ENCODE data around the gene CCL15. TPM values are rescaled to one million over a fixed set of nuclear protein-coding genes. Genes with fewer than 3 reads are reported as not detected.

The CCL15 gene
- total RNA-seq, 1 experiment from 2014 or later: not detected

GRCh38 chr17:36034127-36034526, 32.8 kb upstream of the CCL15 start:
- peaks cover 49% of the 10 kb centered on the region for H3K27me3 Mint-ChIP-seq (ENCODE audit: unreplicated experiment)
- BruUV-seq (replicated peaks): no TSS peak
- H3K4me3 Mint-ChIP-seq (ENCODE audit: low read depth, unreplicated experiment): no peak overlapping the region

DNA sequence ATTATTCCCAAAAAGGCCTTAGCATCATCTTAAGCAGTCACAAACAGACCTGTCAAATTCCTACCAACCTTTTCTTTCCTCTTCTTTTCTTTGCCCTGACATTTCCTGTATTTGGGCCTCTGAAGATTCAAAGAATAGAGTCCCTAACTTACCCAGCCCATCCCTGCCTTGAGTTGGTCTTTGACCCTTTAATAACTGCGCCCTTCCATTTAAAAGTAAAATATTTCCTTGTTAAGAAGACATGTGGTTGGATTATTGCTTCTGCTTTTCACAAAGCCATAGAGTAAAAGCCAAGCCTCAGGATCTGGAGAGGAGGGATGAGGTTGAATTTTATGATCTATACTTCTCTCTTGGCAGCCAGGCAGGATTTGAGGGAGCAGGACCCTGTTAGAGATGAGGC, 29.6 kb upstream of the CCL15 start:
- intact Hi-C loops (cut with micrococcal nuclease; ENCODE audit: unreplicated experiment): no loop called here
- no TSS peak for BruUV-seq (replicated peaks)
- no peak overlapping the region for H3K27ac Mint-ChIP-seq (ENCODE audit: unreplicated experiment)
- TF ChIP-seq CTCF (IDR thresholded peaks at IDR 0.05; ENCODE audit: unreplicated experiment): no peak
- DNase-seq: no peak
- no peaks in the 10 kb centered on the region for H3K9me3 Mint-ChIP-seq (ENCODE audit: low read depth, unreplicated experiment)
- CTCF ChIA-PET: no interaction called here
- no peaks in the 10 kb centered on the region for H3K36me3 Mint-ChIP-seq (ENCODE audit: insufficient read depth, unreplicated experiment)
- peaks cover 65% of the 10 kb centered on the region for H3K27me3 Mint-ChIP-seq (ENCODE audit: unreplicated experiment)
- no peaks in the 10 kb centered on the region for H3K4me1 Mint-ChIP-seq (ENCODE audit: low read depth, unreplicated experiment)
- no peak overlapping the region for H3K4me3 Mint-ChIP-seq (ENCODE audit: low read depth, unreplicated experiment)

More at GRCh38 chr17:36034127-36034526, 32.8 kb upstream of the CCL15 start:
- no peak for DNase-seq
- CTCF ChIA-PET: no interaction called here
- Mint-ChIP-seq H3K27ac (ENCODE audit: unreplicated experiment) (no peak overlapping the region), H3K4me1 (ENCODE audit: low read depth, unreplicated experiment) (no peaks in the 10 kb centered on the region), H3K9me3 (ENCODE audit: low read depth, unreplicated experiment) (no peaks in the 10 kb centered on the region), H3K36me3 (ENCODE audit: insufficient read depth, unreplicated experiment) (no peaks in the 10 kb centered on the region)
- TF ChIP-seq CTCF (IDR thresholded peaks at IDR 0.05; ENCODE audit: unreplicated experiment): no peak
- intact Hi-C loops (cut with micrococcal nuclease; ENCODE audit: unreplicated experiment): no loop called here

- no peak overlapping the region for H3K4me3 Mint-ChIP-seq (ENCODE audit: low read depth, unreplicated experiment)
- BruUV-seq (replicated peaks): no TSS peak
- TF ChIP-seq CTCF (IDR thresholded peaks at IDR 0.05; ENCODE audit: unreplicated experiment): no peak
- H3K9me3 Mint-ChIP-seq (ENCODE audit: low read depth, unreplicated experiment): no peaks in the 10 kb centered on the region
- CTCF ChIA-PET: interaction anchor here (1.5 kb wide), 1 partner anchor 93 kb away, joined by 3 read pairs; no protein-coding TSS in a partner anchor
- H3K4me1 Mint-ChIP-seq (ENCODE audit: low read depth, unreplicated experiment): no peaks in the 10 kb centered on the region
- no peaks in the 10 kb centered on the region for H3K36me3 Mint-ChIP-seq (ENCODE audit: insufficient read depth, unreplicated experiment)
- no peak for DNase-seq
- H3K27me3 Mint-ChIP-seq (ENCODE audit: unreplicated experiment): peaks cover 62% of the 10 kb centered on the region
- no peak overlapping the region for H3K27ac Mint-ChIP-seq (ENCODE audit: unreplicated experiment)
- intact Hi-C loops (cut with micrococcal nuclease; ENCODE audit: unreplicated experiment): no loop called here
These were observed 26.4 kb upstream of the CCL15 start for GRCh38 chr17:36027761-36028160.

DNA sequence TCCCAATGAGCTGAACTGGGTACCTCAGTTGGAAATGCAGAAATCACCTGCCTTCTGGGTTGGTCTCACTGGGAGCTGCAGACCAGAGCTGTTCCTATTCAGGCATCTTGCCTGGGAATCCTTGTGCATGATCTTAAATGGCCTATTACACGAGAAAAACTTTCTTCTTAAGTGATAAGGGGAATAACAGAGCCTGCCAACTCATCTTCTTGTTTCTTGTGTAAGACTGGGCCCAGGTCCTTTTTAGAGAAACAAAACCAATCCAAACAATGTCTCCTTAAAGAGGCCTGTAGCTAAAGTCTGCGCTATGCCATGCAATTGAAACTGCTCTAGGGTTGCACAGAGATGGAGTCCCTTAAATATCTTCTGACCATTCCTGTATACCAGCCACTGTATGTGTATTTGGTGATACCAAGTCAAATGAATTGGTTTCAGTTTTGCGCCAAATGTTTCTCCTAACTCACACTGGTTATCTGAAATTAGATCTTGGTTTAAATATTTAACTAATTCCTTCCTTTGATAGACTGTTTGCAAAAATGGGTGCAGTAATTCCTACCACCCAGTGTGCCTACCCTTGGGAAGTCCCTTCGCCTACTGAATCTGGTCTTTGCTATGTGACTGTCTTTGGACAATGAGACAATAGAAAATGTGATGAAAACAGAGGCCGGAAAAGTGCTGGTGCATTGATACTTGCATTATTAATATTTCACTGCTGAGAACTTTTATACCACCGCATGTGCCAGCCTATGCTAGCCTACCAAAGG, 22.9 kb upstream of the CCL15 start:
- H3K27ac Mint-ChIP-seq (ENCODE audit: unreplicated experiment): no peak overlapping the region

More for the DNA sequence above, 22.9 kb upstream of the CCL15 start:
- Mint-ChIP-seq H3K36me3 (ENCODE audit: insufficient read depth, unreplicated experiment) (no peaks in the 10 kb centered on the region), H3K27me3 (ENCODE audit: unreplicated experiment) (peaks cover 62% of the 10 kb centered on the region), H3K4me3 (ENCODE audit: low read depth, unreplicated experiment) (no peak overlapping the region), H3K9me3 (ENCODE audit: low read depth, unreplicated experiment) (no peaks in the 10 kb centered on the region), H3K4me1 (ENCODE audit: low read depth, unreplicated experiment) (no peaks in the 10 kb centered on the region)
- DNase-seq: no peak
- intact Hi-C loops (cut with micrococcal nuclease; ENCODE audit: unreplicated experiment): no loop called here
- TF ChIP-seq CTCF (IDR thresholded peaks at IDR 0.05; ENCODE audit: unreplicated experiment): no peak
- CTCF ChIA-PET: no interaction called here
- no TSS peak for BruUV-seq (replicated peaks)

All from Calu3 (cell line).